Measurements from ENCODE around the gene TMC1.

TMC1 gene

GRCh38 chr9:72685911-72686310 is 164.5 kb downstream of the TMC1 start:
- no peak for DNase-seq

- DNase-seq, result no peak
Observed at GRCh38 chr9:72687331-72687730, 165.9 kb downstream of the TMC1 start.

DNA sequence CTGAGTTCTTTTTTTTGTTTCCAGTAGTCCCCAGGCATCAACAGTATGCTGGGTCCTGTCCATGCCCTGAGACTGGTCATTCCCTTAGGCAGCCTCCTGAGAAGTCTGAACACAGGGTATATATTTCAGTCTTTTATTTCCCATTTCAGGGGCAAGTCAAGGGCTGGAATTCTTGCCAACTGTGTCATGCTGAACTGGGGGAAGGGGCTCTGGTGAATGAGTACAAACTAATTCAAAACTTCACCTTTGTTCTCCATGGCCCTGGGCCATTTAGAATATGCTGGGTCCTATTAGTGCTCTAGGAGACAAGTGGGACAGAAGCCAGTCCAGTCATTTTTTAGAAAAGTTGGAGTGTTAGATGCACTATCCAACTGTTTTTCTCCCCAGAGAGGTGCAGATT is 170.3 kb downstream of the TMC1 start:
- no peak for DNase-seq

GRCh38 chr9:72695365-72695764 is 174.0 kb downstream of the TMC1 start:
- no peak for DNase-seq

DNA sequence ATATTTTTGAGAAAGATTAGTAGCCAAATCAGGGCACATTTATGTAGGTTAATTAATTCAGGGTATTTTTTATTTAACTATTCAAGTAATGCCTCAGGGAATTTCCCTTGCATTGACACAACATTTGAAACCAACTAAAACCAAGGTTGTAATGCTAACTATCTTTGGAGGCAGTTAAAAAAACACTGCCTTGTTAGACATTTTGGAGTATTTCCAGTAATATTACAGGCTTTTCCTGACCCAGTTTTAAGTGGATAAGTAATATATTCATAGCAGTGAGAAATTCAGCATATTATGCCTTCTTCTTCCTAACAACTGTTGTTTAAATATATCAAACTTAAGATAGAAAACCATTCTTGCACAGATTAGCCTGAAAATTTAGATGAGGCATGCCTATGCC is 175.1 kb downstream of the TMC1 start:
- DNase-seq, result no peak

DNA sequence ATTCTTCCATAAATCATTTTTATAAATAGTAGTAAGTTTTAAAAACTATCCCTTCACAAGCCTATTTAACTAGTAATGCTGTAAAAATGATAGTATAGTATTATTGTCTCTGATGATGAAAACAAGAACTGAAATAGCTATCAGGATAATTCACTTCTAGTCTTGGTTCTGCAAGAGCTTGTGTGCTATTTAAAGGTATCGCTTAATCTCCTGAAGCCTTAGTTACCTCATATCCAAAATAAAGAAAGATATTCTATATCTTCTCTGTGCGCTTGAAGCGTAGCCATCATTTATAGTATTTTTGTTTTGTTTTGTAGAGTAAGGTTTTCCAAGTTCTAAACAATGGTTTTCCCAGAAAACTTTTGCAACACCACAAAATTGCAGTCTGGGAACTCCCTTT is 180.1 kb downstream of the TMC1 start:
- DNase-seq, result no peak

DNA sequence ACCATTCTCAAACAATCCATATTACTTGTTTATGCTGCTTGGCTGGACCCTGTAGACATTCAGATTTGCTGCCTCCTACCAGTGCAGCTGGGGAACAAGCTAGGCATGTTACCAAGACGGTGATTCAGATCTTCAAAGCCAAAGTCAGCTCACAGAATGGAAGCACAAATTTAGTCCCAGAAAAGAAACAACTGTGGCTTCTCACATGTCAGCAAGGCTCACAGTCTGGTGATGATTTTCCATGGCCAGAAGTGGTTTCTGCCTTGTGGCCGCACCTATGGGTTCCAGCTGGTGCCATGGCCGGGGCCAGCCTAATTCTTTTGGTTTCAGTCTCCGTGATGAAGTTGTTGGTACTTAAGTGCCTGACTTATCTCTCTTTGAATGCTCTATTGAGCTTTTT is 182.2 kb downstream of the TMC1 start:
- DNase-seq, result no peak

- DNase-seq, result no peak
Observed at GRCh38 chr9:72704688-72705375, 183.4 kb downstream of the TMC1 start.

DNA sequence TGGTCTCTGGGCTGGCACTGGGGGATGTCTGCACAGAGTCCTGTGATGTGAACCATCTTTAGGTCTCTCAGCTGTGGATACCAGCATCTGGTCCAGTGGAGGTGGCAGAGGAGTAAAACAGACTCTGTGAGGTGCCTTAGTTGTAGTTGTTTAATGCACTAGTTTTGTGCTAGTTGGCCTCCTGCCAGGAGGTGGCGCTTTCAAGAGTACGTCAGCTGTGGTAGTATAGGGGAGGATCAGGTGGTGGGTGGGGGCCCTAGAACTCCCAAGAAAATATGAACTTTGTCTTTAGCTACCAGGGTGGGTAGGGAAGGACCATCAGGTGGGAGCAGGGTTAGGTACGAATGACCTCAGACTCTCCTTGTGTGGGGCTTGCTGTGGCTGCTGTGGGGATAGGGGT is 197.1 kb downstream of the TMC1 start:
- DNase-seq, result no peak

- no peak for DNase-seq
Observed at GRCh38 chr9:72721067-72721466, 199.7 kb downstream of the TMC1 start.

- no peak for DNase-seq
Observed at GRCh38 chr9:72726947-72727346, 205.5 kb downstream of the TMC1 start.

- no peak for DNase-seq
Observed at GRCh38 chr9:72728031-72728770, 206.8 kb downstream of the TMC1 start.

GRCh38 chr9:72733895-72734294 is 212.5 kb downstream of the TMC1 start:
- no peak for DNase-seq

GRCh38 chr9:72734631-72735030 is 213.2 kb downstream of the TMC1 start:
- no peak for DNase-seq

DNA sequence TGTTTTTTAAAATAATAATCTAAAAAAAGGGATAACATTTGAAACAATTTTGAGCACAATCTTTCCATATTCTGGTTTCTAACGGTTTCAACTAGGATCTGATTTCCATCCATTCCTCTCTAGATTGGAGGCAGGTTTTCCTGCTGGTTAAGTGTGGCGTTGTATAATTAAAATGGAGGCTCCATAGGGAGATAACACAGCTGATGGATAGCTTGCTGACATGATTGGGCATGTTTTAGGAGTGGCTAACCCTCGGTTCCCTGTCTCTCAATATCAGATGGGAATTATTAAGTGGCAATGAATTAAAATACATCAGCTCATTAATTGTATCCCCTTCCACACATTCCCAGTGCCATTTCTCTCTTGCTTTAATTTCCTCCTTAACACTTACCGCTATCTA is 222.4 kb downstream of the TMC1 start:
- no peak for DNase-seq

DNA sequence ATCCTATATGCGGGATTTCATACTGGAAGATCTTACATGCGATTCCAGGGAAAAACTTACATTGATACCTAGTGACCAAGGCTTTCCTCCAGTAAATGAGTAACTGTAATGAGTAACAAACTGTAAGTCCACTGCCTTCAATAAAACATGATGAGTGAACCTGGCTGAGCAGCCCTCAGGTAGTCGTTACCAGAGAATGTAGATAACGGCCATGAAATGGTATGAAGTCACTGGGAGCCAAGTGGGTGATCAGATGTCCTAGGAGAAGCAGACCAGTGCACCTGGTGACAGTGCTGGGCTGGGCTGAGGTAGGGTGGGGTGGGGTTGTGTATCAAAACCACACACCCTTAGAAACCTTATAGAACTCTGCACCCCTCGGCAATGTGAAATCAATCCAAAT is 227.9 kb downstream of the TMC1 start:
- DNase-seq, result no peak

- DNase-seq, result no peak
Observed at GRCh38 chr9:72751541-72751940, 230.1 kb downstream of the TMC1 start.

GRCh38 chr9:72753266-72753893 is 232.0 kb downstream of the TMC1 start:
- DNase-seq, result no peak

- DNase-seq, result no peak
Observed at GRCh38 chr9:72755836-72756235, 234.4 kb downstream of the TMC1 start.

- no peak for DNase-seq
Observed at GRCh38 chr9:72758944-72759343, 237.5 kb downstream of the TMC1 start.

DNA sequence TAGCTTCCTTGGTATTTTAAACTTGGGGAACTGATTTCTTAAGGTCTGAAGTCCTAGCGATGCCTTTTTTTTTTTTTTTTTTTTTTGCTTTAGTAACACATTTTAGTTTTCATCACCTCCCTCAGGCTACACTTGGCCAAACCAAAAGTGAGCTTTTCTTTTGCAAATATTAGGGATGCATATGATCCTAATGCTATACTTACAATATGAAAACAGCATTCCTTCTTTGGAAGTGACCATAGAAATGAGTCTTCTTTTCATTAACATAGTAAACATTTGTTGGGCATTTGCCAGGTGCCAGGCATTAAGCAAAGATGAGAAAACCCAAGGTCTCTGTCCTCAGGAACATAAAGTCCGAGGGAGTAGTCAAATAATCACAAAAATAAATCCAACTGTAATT is 241.6 kb downstream of the TMC1 start:
- no peak for DNase-seq

- DNase-seq, result no peak
Observed at GRCh38 chr9:72769546-72769945, 248.1 kb downstream of the TMC1 start.

DNA sequence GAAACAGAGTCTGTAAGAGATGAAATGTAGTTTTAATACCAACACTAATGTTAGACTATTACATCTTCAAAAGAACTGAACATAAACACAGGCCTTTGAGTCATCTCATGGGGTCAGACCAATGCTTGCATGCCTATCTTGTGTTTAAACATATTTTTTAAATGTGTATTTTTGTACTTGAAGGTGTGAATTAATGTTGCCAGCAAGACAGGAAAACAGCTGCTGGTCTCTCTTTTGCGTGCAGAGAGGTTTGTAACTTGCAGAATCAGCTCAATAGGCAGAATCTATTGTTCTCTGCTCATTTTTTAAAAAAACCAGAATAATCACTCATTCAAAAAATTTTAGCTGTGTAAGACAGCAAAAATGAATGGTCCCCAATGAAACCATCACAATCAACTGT is 251.3 kb downstream of the TMC1 start:
- no peak for DNase-seq

GRCh38 chr9:72773570-72773969 is 252.2 kb downstream of the TMC1 start:
- DNase-seq, result no peak
